ENCODE measurements around the gene TIMP2.
"Not testable (repeated sequence)": the region's sequence is repeated elsewhere in the genome, so short reads cannot be mapped to it uniquely, and the experiment has no call there.

DNA sequence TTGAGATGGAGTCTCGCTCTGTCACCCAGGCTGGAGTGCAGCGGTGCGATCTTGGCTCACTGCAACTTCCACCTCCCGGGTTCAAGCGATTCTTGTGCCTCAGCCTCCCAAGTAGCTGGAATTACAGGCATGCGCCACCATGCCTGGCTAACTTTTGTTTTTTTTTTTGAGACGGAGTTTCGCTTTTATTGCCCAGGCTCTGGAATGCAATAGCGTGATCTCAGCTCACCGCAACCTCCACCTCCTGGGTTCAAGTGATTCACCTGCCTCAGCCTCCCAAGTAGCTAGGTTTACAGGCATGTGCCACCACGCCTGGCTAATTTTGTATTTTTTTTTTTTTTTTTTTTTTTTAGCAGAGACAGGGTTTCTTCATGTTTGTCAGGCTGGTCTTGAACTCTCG is 20.3 kb upstream of the TIMP2 start:
- not testable (repeated sequence) for TF ChIP-seq POLR2A (IDR thresholded peaks at IDR 0.05; ENCODE audit: low read length); GATA1 (IDR thresholded peaks at IDR 0.05; ENCODE audit: low read depth, low read length)

Measured in erythroblast (primary cell).